Memory B cell (primary cell): ENCODE results near the gene BAG1.

Experiments used
- ATAC-seq: fragments of 150-1000 bp; cut with Tn5 transposase; 2 replicates; pipeline ENCODE4 v1.10.0; 2021; ENCODE audit warnings: low read depth, mild to moderate bottlenecking, moderate library complexity
- DNase-seq, 2 donors: peaks; one replicate each; pipeline ENCODE4 v3.0.0; 2022; ENCODE audit warnings: low spot score in 2 of 2
- H3K27ac Mint-ChIP-seq: one replicate; pipeline ENCODE4 v1.8.0; 2022; ENCODE audit warnings: mild to moderate bottlenecking, moderate library complexity, mixed read lengths
- H3K27me3 Mint-ChIP-seq: one replicate; pipeline ENCODE4 v1.8.0; 2022; ENCODE audit warnings: mixed read lengths
- H3K36me3 Mint-ChIP-seq: one replicate; pipeline ENCODE4 v1.8.0; 2022; ENCODE audit warnings: mild to moderate bottlenecking, mixed read lengths
- H3K4me1 Mint-ChIP-seq: one replicate; pipeline ENCODE4 v1.8.0; 2022; ENCODE audit warnings: mixed read lengths
- H3K4me3 Mint-ChIP-seq: one replicate; pipeline ENCODE4 v1.8.0; 2022; ENCODE audit warnings: mild to moderate bottlenecking, moderate library complexity, mixed read lengths
- H3K9me3 Mint-ChIP-seq: one replicate; pipeline ENCODE4 v1.8.0; 2022; ENCODE audit warnings: mixed read lengths

BAG1 gene

DNA sequence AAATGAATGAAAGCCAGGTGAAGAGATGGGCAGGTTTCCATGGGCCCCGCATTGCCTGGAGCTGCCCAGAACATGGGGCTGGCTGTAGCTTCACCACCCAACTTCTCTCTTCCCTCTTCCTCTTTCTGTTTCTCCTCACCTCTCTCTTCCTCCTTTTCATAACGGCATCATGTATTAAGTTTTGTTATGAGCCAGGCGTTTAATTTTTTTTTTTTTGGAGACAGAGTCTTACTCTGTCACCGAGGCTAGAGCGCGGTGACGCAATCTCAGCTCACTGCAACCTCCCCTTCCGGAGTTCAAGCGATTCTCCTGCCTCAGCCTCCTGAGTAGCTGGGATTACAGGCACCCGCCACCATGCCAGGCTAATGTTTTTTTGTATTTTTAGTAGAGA lies 37.5 kb downstream of the BAG1 start:
- no peaks in the 10 kb centered on the region for H3K9me3 Mint-ChIP-seq
- DNase-seq: peak in 1 of 2 donors; percentile 26
- H3K36me3 Mint-ChIP-seq: no peaks in the 10 kb centered on the region
- peak overlapping the region; percentile 87 for H3K27ac Mint-ChIP-seq
- H3K4me3 Mint-ChIP-seq: peak overlapping the region; percentile 67
- peak; percentile 88 for ATAC-seq
- H3K4me1 Mint-ChIP-seq: peaks cover 21% of the 10 kb centered on the region
- H3K27me3 Mint-ChIP-seq: no peaks in the 10 kb centered on the region

DNA sequence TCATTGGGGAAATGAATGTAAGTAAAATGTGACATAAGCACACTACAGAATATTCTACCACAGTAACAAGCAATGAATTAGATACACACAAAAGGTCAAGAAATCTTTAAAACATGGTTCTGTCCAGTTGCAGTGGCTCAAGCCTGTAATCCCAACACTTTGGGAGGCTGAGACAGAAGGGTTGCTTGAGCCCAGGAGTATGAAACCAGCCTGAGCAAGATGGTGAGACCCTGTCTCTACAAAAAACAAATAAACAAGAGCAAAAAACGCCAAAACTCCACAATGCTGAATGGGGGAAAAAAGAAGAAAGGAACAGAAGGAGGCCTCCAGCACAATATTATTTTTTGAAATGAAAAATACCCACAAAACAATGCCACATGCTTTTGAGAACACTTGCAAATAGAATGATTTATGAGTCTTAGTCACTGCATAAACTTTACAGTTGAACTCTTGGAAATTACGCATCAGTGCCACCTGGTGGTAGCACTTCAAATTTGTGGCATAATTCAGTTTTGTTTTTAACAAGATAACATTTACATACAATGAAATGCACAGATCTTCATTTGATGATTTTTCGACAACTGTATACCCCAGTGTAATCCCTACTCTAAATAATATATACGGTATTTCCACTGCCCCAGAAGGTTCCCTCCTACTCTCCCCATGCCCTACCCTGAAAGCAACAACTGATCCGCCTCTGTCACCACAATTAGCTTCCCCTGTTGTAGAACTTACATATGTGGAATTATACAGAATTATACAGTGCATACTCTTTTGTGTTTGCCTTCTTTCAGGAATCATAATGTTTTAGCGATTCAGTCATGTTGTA lies 39.0 kb downstream of the BAG1 start:
- H3K9me3 Mint-ChIP-seq: no peaks in the 10 kb centered on the region
- H3K4me1 Mint-ChIP-seq: peaks cover 32% of the 10 kb centered on the region
- ATAC-seq (peak; percentile 18), DNase-seq (peak; percentile 71 to 76)
- no peaks in the 10 kb centered on the region for H3K27me3 Mint-ChIP-seq
- H3K27ac Mint-ChIP-seq: peak overlapping the region; percentile 87
- H3K36me3 Mint-ChIP-seq: no peaks in the 10 kb centered on the region
- no peak overlapping the region for H3K4me3 Mint-ChIP-seq

DNA sequence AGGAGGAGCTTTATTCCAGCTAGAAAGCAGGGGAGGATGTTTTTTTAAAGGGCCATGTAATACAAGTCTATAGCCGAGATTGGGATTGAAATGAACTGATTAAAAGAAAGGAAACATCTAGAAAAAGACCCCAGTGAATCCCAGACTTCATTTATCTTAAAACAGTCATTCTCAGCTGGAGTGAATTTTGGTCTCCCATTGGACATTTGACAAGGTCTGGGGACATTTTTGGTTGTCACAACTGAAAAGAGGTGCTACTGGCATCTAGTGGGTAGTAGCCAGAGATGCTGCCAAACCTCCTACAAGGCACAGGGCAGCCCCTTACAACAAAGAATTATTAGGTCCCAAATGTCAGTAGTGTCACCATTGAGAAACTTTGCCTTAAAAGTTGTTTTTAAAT lies 40.8 kb downstream of the BAG1 start:
- Mint-ChIP-seq H3K27me3 (no peaks in the 10 kb centered on the region), H3K4me1 (peaks cover 34% of the 10 kb centered on the region), H3K27ac (no peak overlapping the region), H3K36me3 (no peaks in the 10 kb centered on the region), H3K9me3 (no peaks in the 10 kb centered on the region), H3K4me3 (no peak overlapping the region)
- DNase-seq: no peak
- no peak for ATAC-seq

DNA sequence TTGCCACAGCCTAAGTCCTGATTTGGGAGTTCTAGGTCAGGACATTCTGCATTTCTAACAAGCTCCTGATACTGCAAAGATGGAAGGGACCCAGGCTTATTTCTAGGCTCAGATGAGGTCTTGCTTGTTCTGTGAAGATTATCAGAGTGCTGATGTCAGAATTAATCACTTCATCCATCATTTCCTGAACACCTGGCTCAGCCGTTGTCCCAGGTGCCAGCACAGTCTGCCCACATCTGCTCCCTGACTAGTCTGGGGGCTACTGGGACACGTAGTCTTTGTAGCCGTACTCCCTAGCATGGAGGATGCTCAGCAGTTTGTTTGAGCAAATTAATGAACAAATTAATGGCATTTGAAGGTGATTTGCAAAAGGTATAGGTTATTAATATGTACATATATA lies 42.5 kb downstream of the BAG1 start:
- peaks cover 31% of the 10 kb centered on the region for H3K4me1 Mint-ChIP-seq
- H3K36me3 Mint-ChIP-seq: no peaks in the 10 kb centered on the region
- no peaks in the 10 kb centered on the region for H3K9me3 Mint-ChIP-seq
- no peak overlapping the region for H3K4me3 Mint-ChIP-seq
- H3K27ac Mint-ChIP-seq: no peak overlapping the region
- ATAC-seq: peak; percentile 17
- H3K27me3 Mint-ChIP-seq: no peaks in the 10 kb centered on the region
- no peak for DNase-seq

DNA sequence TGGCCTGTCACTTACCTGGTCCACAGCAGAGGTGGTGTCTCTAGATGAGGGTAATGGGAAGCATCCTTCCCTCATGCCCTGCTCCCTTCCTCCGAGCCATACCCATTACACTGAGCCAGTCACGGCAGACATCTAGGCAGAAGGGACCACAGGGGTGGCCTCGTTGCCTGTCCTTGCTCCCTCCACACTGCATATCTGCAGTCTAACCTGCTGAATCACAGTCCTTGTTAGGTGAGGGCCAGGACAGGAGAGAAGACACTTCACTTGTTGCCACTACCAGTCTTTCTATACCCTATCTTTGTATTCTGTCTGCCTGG lies 43.0 kb downstream of the BAG1 start:
- H3K4me3 Mint-ChIP-seq: no peak overlapping the region
- peaks cover 26% of the 10 kb centered on the region for H3K4me1 Mint-ChIP-seq
- ATAC-seq (no peak), DNase-seq (no peak)
- peak overlapping the region; percentile 19 for H3K27ac Mint-ChIP-seq
- no peaks in the 10 kb centered on the region for H3K9me3 Mint-ChIP-seq
- H3K27me3 Mint-ChIP-seq: no peaks in the 10 kb centered on the region
- no peaks in the 10 kb centered on the region for H3K36me3 Mint-ChIP-seq

DNA sequence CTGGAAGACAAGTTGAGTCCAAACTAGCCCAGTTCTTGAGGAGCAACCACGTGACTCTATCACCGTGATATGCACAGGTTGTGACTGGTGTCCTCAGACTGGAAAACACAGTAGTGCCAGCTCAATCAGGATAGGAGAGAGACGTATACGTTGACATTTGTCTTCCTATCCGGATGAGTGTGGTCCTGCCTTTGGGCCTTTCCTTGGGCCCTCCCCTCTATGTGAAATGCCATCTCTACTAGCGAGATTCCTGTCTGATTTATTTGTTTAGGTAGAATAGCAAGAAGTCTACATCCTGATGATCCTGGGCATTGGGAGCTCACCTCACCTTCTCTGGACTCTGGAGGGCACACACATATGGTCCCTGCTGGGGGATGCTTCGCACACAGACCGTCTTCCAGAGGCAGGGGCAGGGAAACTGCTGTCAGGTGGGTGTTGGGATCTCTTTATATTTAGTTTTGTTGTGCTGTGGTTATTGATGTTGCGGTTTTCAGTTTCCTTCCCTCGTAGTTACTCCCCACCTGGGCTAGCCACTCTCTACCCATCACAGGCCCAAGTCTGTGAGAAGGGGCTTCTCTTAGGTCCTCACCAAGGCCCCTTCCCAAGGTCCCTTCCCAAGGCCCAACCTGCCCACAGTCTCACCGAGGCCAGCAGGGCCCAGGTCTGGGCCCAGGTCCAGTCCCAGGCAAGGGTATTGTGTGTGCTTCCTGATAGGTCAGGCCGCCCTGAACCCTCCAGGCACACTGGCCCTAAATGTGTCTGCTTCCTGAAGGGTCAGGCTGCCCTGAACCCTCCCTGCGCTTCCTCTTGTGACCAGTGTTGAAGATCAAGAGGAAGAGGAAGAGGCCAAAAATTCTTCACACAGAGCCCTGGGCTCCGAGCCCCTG lies 43.6 kb downstream of the BAG1 start:
- Mint-ChIP-seq H3K9me3 (no peaks in the 10 kb centered on the region), H3K4me3 (no peak overlapping the region), H3K27ac (peak overlapping the region; percentile 19), H3K27me3 (no peaks in the 10 kb centered on the region), H3K4me1 (peaks cover 24% of the 10 kb centered on the region), H3K36me3 (no peaks in the 10 kb centered on the region)
- peak; percentile 58 for ATAC-seq
- no peak for DNase-seq

DNA sequence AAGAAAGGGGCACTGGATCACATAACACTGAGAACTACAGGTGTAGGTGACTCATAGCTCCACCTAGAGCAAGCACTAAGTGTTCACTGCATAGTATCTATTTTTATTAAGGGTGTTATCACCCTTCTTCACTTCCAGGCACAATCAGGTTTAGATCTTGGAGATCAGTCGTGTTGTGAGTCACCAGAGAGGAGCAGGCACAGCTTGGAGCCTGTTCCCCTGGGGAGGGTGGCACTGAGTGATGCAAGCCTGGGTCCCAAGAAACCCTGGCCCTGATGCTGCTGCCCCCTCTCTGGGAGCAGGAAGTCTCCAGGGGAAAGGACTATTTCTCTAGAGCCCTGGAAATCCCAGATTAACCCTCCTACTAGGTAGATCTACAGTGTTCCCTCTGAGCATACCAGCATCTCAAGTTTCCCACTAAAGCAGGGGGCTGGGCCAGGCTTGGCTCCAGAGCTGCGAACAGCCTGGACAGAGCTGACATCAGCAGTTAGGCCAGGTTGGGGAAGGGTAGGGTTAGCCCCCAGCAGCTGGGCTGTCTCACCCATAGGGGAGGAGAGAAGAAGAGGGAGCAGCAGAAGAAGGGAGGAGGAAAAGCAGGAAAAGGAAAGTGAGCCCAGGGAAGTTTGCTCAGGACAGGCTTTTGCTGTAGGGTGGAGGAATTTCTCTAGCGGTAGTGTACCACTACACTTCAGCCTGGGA lies 52.7 kb downstream of the BAG1 start:
- H3K27me3 Mint-ChIP-seq: no peaks in the 10 kb centered on the region
- H3K4me3 Mint-ChIP-seq: no peak overlapping the region
- H3K4me1 Mint-ChIP-seq: no peaks in the 10 kb centered on the region
- ATAC-seq: no peak
- no peaks in the 10 kb centered on the region for H3K9me3 Mint-ChIP-seq
- no peaks in the 10 kb centered on the region for H3K36me3 Mint-ChIP-seq
- no peak for DNase-seq
- H3K27ac Mint-ChIP-seq: no peak overlapping the region

DNA sequence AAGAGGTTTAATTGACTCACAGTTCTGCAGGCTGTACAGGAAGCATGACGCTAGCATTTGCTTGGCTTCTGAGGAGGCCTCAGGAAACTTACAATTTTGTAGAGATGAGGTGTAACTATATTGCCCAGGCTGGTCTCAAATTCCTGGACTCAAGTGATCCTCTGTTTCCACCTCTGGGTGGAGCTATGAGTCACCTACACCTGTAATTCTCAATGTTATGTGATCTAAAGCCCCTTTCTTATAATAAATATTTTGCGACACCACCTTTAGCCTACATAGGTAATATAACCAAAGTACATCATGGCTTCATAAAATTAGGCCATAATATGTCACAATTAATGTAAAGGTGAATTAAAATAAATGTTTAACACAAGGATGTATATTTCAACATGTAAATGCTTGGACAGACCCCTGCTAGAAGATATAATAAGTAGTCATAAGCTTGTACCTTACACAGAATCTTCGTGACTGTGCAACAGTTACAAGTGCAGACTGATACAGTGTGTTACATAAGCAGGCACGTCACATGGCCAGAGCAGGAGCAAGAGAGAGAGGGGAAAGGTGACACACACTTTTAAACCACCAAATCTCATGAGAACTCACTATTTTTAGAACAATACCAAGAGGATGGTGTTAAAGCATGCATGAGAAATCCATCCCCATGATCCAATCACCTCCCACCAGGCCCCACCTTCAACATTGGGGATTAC lies 54.3 kb downstream of the BAG1 start:
- no peaks in the 10 kb centered on the region for H3K36me3 Mint-ChIP-seq
- H3K4me1 Mint-ChIP-seq: no peaks in the 10 kb centered on the region
- H3K9me3 Mint-ChIP-seq: no peaks in the 10 kb centered on the region
- DNase-seq (no peak), ATAC-seq (no peak)
- H3K4me3 Mint-ChIP-seq: no peak overlapping the region
- H3K27ac Mint-ChIP-seq: no peak overlapping the region
- no peaks in the 10 kb centered on the region for H3K27me3 Mint-ChIP-seq

DNA sequence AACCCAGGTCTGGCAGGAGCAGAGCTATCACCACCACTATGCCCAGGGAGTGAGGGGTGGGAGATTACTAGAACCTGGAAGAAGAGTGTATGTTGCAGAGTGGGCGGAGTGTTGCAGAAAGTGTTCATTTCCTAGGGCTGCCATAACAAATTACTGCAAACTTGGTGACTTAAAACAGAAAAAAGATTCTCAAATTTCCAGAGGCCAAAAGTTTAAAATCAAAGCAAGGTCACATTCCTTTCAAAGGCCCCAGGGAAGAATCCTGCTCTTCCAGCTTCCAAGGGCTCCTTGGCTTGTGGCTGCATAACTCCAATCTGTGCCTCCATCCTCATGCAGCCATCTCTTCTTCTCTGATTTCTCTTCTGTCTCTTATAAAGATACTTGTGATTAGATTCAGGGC lies 55.1 kb downstream of the BAG1 start:
- no peak overlapping the region for H3K27ac Mint-ChIP-seq
- no peak overlapping the region for H3K4me3 Mint-ChIP-seq
- H3K27me3 Mint-ChIP-seq: no peaks in the 10 kb centered on the region
- H3K36me3 Mint-ChIP-seq: no peaks in the 10 kb centered on the region
- no peaks in the 10 kb centered on the region for H3K9me3 Mint-ChIP-seq
- no peak for DNase-seq
- no peak for ATAC-seq
- H3K4me1 Mint-ChIP-seq: no peaks in the 10 kb centered on the region

DNA sequence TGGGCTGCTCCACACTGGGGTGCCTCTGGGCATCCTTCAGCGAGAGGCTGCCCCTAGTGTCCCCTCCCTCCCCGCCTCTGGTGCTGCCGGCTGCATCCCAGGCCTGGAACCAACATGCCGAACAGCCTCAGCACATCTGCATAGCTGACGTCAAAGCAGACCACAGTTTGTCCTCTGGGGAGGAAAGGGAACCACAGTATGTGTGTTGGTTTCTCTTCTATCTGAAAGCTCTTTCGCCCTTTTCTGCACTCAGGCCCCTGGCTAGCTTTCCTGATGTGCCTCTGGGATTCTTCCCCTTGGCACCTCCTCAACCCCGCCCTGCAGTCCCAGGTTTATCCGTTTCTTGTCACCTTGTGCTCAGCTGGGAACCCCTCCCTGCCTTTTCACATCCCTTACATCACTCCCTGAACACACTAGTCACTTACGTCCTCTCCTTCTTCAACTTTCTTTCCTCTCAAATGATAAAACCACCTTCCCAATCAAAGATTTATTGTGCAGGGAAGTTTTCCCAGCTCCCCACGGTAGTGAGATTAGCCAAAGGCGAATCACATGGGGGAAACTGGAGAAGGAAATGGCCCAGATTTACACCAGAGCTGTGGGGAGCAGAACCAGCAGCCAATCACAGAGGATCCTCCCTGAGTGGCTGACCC lies 61.8 kb downstream of the BAG1 start:
- Mint-ChIP-seq H3K9me3 (no peaks in the 10 kb centered on the region), H3K27ac (no peak overlapping the region), H3K4me1 (peaks cover 13% of the 10 kb centered on the region), H3K4me3 (peak overlapping the region; percentile 36), H3K36me3 (no peaks in the 10 kb centered on the region), H3K27me3 (no peaks in the 10 kb centered on the region)
- peak; percentile 100 for ATAC-seq
- DNase-seq: peak; percentile 72 to 77
